Glomerular visceral epithelial cell (primary cell): ENCODE results near the gene SLC1A2.

Experiments
- DNase-seq: peaks from one replicate; pipeline ENCODE4 v3.0.0-alpha.2; 2016; ENCODE audit errors: extremely low spot score

The SLC1A2 gene

GRCh38 chr11:35348898-35349687 lies 70.3 kb downstream of the SLC1A2 start:
- no peak for DNase-seq

DNA sequence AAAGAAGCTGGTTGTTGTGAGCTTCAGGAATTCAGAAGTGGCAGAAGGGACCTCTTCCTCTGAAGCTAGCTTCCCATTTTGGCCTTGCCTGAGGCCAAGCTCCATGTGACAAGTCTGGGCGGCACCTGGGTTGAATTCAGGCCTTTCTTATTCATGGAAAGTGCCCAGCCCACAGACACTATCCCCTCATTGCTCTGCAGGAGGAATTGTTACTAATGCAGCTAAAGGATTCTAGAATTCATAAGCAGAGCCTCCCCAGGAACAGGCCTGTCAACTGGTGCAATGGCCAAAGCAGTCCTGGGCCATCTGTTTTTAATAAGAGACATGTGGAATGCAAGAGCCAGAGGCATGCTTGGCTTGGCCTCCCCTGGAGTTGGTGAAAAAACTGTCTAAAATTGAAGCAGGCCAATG lies 71.4 kb downstream of the SLC1A2 start:
- no peak for DNase-seq

GRCh38 chr11:35347173-35347878 lies 72.0 kb downstream of the SLC1A2 start:
- DNase-seq, result no peak

DNA sequence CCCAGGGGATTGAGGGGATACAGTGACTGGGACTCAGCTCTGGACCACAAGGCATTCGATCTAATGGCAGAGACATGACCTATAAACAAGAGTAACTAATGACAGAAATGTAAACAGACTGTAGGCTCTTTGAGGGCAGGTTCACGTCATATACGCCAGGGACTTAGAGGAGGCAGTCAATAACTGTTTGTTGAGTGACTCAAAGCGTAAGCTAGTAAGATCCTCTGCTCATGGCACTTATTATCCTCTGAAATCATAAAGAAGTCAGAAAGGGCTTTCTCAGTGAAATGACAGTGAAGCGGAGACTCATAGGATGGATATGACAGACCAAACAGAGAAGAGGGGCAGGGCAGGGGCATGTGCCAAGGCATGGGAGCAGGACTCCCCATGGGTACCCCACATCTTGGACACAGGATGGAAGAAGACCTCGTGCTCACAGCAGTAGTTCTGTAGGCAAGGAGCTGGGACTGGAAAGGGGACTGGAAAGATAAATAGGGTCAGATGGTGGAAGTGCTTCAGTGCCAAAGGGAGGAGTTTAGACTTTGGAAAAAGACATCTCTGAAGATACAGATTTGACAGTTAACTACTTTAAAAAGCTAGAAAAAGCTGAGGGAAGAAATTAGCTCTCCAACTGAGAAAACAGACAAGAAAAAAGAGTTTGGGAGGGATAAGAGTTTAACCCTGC lies 72.7 kb downstream of the SLC1A2 start:
- DNase-seq, result no peak

GRCh38 chr11:35344681-35345574 lies 74.4 kb downstream of the SLC1A2 start:
- DNase-seq, result no peak

GRCh38 chr11:35343033-35343598 lies 76.2 kb downstream of the SLC1A2 start:
- no peak for DNase-seq

DNA sequence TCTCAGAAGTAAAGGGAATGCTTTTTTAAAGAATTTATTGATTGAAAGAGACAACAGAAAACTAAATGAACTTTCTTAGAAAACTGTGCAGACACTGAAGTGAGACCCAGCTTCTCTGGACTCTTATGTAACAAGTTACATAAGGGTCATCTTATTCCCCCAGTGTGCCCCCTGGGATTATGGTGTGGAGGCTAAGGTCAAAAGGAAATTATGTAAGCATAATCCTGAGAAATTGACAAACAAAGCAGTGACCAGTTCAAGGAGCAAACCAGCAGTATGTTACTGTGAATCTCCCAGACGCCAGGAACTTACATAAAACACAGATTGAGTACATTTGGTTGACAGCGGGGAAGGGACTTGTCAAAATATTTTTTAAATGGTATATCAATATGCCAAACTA lies 78.6 kb downstream of the SLC1A2 start:
- DNase-seq, result no peak

DNA sequence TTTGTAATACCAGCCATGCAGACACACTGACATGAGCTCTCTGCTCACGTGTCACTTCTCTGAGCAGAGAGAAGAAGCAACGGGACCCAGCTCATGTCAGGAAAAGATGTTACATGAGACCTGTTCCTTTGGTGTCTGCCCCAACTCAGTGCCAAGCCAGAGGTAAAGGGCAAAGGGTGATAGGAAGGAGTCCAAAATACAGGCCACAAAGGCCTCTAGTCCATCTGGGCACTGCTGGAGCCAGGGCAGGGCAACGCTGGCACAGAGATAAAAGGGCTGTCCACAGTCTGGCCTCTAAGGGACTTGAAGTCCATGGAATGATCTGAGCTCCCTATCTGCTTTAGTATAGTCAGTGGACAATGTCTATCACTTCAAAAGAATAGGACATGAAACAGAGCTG lies 79.3 kb downstream of the SLC1A2 start:
- DNase-seq, result no peak

- DNase-seq, result no peak
These were observed 80.4 kb downstream of the SLC1A2 start for GRCh38 chr11:35338921-35339320.

DNA sequence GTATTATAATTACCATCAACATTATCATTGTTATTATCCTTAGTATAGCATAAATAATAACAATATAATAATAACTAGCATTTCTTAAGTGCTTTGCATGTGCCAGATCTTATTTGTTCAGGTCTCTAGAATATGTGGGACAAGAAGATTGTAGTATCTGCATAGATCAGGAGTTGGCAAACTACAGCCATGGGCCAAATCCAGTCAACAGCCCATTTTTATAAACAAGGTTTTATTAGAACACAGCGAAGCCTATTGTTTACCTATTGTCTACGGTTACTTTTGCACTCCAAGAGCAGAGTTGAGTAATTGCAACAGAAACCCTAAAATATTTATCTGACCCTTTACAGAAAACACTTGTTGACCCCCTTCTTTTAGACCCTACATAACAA lies 81.4 kb downstream of the SLC1A2 start:
- no peak for DNase-seq

DNA sequence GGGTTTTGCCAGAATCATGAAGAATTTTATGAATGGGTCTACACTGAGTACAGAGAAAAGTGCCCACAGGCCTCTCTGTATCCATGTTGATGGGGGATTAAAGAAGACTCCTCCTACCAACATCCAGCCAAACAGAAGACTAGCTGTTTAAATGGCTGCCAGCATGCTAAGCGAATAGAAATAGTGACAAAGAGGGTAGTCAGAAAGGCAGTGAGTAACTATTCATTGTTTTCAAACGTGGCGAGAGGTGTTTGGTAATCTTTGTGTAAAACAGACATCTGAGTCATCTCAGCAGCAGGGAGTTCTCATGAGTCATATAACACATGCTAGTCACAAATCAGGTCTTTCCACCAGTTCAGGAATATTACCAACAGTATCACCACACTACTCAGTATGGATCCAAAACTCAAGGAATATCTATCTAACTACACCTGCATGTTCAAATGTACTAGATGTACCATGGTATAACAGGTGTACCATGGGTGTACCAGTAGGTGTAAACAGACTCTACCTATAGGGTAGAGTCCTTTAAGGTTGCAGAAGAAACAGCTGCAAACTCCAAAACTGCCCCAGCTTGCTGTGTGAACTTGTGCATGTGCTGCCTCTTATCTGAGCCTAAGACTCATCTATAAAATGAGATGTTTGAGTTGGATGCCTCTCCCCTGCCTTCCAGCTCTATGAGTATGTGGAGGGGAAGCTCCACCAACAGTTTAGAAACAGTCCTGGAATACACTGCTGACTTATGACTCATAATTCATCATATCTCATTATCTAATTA lies 82.0 kb downstream of the SLC1A2 start:
- peak; percentile 81 for DNase-seq

DNA sequence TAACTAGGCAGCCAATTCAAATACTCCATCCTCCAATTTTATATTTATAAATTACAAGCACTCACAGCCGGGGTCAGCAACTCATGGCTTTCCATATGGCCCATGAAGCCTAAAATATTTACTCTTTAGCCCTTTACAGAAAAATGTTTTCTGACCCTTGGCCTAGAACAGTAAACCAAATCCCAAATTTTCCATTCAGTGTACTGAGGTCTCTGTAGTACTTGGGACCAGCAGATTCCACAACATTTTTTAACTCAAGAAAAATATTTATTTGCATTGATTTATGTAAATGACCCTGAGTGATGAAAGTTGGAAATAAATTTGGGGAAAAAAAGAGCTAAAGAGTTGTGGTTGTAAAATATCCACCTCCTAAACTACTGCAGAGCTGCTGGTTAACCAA lies 82.6 kb downstream of the SLC1A2 start:
- no peak for DNase-seq

DNA sequence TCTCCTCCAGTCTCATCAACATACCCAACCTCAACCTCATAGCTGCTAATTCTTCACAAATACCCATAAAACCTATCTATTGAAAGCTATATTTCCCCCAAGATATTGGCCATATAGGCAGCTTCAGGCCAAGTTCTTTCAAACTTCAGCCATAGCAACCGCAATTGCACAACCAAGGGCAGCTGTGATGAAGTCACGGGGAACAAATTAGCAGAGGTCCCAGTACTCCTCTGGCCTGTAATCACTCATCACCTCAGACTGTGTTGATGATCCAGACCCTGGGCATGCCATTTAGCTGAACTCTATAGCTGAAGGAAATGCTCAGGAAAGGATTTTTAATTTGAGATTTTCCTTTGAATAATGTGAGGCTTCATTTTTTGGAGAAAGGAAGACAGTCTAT lies 84.1 kb downstream of the SLC1A2 start:
- no peak for DNase-seq

DNA sequence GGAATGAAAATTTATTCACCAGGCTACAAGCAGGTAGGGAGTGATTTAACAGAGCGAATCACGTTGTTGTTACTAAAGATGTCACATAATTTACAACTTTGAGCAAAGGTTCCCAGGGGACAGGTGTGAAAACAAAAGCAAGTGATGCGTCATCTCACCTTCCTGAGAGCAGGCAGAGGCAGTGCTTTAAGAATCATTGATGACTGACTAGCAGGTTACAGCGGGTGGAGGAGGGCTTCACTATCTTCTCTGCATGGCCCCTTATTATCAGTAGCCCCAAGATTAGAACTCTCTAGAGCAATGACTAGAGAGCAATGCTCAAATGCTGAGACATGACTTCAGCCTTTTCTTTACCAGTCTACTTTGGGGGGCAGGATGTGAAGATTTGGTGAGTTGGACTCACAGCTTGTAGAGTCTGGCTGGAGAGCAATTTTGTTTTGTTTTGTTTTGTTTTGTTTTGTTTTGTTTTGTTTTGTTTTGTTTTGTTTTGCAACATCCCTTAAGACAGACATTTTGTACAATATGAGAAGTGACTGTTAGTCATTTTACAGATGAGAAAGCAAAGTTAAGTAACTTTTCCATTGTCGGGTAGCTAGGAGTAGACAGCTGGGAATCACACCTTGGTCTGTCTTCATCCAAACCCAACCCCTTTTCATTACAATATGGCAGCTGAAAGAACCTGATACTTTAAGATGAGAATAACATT lies 84.8 kb downstream of the SLC1A2 start:
- DNase-seq, result no peak

GRCh38 chr11:35332524-35332923 lies 86.8 kb downstream of the SLC1A2 start:
- no peak for DNase-seq

DNA sequence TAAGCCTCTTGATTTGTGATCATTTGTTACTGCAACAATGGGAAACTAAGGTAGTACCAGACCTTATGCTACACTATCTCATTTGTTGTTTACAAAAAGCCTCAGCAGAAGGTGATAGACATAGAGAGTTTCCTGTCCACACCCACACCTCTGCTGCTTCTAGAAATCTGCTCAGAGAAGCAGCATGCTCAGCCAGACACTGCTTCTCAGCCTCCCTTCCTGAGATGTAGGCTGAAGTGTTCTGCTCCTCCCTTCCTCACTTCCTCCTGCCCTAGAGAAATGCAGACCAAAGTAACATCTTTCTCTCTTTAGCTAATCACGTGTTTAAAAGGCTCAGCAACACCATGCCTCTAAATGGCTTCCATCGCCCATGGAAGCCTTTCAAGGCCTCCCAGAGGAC lies 88.4 kb downstream of the SLC1A2 start:
- DNase-seq, result no peak

DNA sequence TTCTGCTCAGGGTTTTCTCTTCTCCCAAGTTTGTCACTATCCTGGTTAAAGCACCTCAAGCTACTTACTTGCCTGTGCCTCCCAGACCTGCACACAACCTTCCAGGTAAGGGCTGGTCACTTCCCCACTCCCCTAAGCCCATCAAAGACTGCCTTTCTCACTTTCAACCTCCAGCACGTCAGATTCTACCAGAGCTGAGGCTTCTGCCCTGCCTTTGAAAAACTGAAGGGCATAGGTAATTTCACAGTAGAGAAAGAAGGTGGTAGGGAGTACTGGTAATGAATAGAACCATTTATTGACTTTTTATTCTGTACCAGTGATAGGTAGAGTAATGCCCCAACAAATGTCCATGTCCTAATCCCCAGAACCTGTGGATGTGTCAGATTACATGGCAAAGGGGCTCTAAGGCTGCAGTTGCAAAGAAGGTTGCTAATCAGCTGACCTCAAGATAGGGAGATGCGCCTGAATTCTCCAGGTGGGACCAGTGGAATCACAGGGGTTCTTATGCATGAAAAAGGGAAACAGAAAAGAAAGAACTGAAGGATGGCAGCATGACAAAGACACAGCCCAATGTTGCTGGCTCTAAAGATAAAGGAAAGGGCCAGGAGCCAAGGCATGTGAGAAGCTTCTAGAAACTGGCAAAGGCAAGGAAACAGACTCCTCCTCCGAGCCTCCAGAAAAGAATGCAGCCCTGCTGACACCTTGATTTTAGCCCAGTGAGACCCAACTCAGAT lies 89.0 kb downstream of the SLC1A2 start:
- no peak for DNase-seq

DNA sequence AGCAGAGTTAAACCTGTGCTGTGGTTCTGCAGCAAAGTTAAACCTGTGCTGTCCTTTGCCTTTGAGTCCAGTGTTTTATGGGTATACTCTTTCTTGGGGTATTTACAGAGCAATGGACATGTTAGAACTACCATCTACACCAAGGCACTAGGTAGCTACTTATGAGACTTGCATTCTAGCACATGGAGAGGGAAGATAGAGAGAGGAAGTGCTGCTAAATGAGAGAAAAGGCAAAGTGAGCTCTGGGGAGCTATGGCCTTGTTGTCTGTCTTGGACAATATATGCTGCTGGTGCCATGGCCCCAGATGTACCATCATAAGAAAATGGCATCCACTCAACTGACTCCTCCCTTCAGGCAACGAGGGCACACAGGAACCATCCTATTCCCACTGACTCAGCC lies 91.5 kb downstream of the SLC1A2 start:
- no peak for DNase-seq

DNA sequence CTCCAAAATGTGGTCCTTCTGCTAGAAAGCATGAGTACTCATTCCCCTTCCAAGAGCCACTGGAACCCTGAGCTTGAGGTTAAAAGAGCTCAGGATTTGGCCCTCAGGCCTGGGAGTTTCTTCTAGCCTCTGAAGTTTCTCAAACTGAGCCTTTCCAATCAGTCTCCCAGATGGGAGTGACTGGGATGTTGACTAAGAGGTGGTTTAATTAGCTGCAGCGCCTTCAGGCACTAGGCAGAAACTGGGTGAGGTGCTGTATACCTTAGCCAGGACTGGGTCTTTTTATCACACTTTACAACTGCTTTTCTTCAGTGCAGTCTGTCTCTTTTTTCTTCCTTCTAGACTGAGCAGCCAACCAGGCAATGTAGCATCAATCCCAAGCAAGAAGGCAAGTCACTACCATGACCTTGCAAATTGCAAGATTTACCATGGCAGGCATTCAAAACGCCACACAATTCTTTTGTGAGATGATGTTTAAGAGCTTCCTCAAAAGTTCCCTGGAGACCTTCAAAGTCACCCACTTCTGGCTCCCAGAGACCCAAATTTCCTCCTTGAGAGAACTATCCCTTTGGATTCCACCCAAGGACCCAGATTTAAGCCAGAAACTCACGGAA lies 93.0 kb downstream of the SLC1A2 start:
- no peak for DNase-seq
